HG03097 (cell line): ENCODE measurements around the gene LMO1.
A peak's percentile ranks its signal among the peaks of the same experiment; 100 is the strongest.

Experiments used
- ATAC-seq: cut with Tn5 transposase; IDR thresholded peaks from one replicate; pipeline ENCODE4 v1.9.1; 2021; ENCODE audit not compliant: unreplicated experiment, low FRiP score

Gene LMO1

GRCh38 chr11:8263769-8264410 is at the start of gene LMO1:
TSS of gene LMO1 (minus strand) at chr11:8263878. CDS start at chr11:8263362, 516 bp downstream.
- peak; percentile 63 for ATAC-seq

DNA sequence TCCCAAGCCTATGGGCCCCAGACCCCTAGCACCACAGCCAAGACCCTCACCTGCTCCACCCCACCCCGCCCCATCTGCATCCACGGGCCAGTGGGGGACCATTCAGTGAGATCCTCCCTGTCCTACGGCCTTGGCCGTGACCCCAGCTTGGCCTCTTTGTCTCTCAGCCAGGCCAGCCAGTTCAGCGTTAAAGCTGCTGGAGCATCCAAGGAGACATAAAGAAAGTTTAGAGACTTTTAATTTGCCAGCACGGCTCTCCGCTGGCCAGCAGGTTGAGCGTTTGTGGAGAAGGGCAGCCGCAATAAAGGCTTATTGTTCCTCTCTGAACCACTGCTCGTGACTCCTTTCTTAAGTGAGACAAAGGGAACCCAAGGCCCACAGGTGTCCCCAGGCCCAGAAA is 49.3 kb upstream of the LMO1 start:
- no peak for ATAC-seq

DNA sequence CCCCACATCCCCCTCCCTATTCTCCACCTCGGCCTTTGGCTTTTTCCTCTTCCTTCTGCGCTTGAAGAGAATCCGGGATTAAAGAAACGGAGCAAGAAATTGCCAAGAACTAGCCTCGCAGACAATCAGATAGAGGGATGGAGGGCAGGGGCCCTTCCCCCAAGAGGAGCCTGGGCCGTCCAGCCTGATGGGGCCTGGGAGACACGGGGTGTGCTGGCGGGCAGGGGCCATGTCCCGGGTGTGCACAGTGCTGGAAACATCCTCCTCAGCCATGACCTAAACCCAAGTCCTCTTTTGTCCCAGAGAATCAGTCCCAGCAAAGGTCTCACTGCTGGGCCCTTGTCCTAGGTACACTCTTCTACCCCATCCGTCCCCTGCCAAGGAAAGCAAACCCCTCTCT is 47.7 kb upstream of the LMO1 start:
- ATAC-seq = no peak

DNA sequence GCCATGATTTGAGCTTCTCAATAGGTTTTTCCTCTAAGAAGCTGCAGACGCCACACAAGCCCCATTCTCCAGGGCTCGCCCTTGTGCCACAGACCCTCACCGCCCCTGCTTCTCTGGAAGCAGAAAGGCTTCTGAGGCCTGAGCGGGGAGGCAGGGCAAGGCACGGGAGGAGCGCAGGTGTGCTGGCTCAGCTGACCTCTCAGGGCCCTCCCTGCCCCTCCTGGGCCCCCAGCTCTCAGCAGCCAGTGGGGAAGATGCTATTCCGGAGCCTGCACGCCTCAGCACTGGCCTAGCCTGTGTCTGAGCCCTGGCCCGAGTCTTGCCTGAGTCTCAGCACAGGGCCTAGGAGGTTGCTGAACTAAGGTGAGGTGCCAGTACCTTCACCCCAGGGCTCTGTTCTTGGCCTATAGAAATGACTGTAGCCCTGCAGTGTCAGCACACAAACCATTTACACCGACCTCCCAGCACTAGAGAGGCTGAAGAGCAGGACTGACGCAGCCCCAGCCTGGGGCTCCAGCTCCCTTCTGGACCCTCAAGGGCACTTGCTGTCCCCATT is 47.1 kb upstream of the LMO1 start:
- no peak for ATAC-seq

DNA sequence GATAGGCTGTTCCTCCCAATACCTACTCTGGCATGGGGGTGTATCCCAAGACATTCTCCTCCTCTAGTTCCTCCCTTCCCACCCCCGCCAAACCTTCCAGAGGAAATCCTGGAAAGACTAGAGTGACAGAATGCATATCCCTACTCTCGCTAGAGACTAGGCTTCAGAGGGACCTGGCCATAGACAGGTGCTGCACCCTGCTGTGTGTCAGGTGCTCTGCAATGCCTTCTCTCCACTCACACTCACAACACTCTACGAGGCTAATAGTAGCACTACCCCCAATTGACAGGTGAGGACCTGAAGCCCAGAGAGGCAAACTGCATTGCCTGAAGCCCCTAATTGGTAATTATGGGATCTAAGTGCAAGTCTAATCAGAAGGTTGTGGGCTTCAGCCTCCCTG is 46.2 kb upstream of the LMO1 start:
- ATAC-seq = no peak

DNA sequence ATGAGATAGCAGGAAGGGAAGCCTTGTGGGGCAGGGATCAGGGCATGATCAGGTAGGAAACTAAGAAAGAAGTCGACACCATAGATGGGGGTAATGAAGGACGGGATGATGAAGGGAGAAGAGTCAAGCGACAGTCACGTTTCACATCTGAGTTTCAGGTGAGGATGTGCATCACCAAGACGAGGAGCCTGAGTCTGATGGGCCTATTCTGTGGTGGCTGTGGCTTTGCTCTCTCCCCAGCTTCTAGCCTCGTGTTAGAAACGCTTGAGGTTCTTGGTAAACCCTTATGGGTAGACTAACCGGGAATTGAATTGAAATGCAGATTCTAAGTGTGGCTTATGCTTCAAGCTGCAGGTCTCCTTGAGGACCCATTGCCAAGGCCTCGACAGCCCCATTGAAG is 45.6 kb upstream of the LMO1 start:
- no peak for ATAC-seq

DNA sequence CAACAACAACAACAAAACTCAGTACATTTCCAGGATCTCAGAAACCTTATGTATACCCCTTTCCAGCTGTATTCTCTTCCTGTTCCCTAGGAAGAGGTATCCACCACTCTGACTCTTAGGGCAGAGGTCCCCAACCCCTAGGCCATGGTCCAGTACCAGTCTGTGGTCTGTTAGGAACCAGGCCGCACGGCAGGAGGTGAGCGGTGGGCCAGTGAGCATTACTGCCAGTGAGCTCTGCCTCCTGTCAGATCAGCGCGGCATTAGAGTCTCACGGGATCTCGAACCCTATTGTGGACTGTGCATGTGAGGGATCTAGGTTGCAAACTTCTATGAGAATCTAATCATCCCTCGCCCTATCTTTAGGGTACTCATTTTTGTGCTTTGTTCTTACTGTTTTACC is 43.9 kb upstream of the LMO1 start:
- no peak for ATAC-seq

DNA sequence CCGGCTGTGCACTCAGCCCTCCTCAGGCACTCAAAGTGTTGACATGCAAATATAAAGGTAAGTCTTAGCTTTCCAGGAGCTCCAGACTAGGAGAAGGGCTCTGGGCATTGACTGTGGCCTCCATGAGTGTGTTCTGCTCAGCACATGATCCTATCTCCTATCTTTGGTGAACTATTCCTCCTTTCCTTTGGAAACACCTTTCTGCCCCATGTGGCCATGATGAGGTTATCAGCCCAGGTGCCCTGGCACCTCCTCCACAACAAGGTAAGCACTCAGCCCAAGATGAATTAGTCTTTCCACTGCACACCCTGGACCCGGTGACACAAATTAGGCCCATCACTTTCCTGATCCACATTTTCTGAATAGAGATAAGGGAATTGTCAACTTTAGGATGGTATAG is 37.9 kb upstream of the LMO1 start:
- no peak for ATAC-seq

DNA sequence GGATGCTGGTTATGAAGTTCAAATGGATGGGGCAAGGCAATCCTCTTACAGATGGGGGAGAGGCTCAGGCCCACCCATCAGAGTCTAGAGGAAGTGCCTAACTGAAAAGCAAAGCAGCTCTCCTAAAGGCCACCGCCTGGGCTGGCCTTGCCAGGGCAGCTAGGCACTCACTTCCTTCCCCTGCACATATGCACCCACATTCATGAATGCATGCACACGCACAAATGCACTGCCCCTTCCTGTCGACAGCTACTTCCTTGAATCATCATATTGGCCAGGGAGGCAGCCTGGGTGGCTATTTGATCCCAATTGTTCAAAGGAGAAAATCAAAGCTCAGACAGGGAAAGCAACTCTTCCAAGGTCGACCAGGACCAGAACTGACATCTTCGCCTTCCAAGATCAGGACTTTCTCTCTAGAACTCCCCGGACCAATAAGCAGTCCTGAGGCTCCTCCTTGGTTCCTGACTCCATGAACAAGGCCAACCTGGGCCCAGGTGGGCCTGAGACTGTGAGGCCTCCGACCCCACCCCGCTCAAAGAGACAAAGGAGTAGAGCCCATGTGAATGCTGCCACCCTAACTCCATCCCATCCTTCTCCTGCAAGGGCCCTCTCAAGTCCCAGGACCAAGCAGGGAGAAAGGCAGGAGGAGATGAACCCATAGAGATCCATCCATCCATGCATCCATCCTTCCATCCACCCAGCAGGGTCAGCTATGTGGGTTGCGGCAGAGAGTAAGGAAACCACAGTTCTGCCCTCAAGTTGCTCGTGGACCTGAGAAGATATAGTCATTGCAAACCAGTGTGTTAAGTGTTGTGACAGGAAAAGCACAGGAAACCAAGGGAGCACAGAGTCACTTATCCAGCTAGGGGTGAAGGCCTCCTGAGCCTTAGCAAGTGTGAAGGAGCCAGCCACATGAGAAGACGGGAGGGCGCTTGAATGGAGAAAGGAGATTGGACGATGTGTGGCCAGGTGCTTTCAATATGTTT is 35.4 kb upstream of the LMO1 start:
- ATAC-seq = no peak

DNA sequence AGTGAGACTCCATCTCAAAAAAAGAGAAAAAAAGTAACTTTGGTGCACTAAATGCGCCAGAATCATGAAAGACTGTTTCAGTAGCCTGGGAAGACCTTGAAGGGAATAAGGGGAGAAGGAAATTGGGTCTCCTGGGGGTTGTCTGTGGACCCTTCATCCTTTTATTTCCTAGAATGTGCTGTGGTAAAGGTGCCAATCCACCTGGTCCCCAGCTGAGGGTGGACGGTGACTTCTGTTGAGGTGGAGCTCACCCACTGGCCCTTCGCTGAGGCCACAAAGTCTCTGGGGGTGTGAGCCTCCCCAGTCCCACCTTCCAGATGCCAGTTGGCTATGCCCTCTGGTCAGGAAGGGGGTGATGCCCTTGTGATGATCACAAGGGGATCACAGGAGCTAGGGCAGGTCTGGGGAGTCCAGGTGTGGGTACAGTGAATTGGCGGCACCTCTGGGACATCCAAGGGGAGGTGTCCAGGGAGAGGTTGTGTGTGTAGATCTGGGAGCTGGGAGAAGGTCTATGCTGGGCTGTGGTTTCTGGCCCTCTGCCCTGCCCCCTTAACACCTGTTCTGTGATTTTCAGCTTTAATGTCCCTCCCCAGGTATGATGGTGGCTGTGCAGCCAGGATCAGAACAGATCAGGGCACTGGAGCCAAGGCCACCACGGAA is 34.2 kb upstream of the LMO1 start:
- no peak for ATAC-seq

DNA sequence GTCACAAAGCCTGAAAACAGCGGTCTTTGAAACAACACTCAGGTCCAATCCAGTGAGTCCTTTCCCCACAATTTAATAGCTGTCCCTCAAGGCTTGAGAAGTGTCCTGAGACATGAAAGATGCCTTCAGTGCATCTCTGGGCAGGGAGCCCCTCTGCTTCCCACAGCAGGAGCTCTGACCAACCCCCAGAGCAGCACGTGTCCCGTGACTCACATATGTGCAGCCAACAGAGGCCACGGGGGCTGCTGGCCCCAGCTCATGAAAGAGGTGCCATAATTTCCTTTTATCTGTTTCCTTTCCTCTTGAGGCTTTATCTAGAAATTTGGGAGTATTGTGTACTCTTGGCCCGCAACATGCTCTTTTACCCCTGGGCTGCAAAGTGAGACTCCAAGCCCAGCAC is 33.2 kb upstream of the LMO1 start:
- no peak for ATAC-seq

DNA sequence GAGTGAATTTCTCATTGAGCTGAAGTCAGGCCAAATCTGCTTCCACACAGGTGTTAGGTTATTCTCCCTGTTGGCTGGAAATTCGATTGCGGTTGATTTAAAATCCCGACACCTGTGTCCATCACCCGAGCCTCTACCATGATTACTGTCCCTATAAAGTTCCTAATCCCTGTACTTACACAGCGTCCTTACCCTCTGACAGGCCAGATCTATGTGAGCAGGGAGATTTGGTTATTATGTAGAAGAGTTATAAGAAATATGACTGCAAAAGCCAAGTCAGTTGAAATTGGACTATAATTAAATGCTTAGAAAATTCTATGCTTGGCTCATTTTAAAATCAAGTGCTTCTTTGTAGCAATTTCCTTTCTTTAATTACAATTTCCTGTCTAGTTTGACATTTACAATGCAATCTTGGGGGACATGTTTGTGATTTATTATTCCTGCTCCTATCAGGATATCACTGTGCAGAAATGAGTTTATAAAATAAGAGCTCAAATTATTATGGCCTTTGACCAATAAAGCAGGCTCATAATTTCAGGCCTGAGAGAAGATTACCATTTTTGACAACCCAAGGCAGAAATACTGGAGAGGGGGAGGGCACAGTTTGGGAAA is 32.5 kb upstream of the LMO1 start:
- no peak for ATAC-seq

DNA sequence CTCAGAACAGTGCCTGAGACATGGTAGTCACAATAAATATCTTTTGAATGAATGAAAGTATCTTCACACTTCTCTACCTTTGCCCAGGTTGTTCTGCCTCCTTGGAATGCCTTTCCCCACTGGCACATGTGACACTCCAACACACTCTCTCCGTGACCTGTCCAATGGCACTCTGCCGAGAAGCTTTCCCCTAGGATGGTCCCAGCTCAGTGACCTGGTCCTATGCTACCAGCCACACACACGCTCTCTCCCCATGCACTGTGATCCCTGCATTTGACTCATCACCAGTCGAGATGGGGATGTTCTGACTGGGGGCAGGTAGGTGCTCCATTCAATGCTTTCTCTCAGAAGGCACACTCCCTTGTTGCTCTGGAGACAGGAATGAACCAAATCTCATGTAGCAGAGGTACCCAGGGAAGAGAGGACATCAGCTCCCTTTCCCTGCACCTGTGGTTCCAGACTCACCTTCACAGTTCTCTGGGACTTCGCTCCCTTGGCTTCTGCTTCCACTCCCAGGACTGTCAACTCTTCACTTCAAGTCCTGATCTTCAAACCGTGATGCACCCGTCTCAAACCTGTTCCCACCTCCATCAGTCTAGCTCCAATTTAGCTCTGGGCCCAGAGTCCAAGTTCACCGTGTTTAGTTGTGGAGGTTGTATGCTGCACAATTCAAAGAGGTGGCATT is 30.7 kb upstream of the LMO1 start:
- no peak for ATAC-seq

GRCh38 chr11:8293171-8293570 is 29.5 kb upstream of the LMO1 start:
- no peak for ATAC-seq

- ATAC-seq = no peak
Observed at GRCh38 chr11:8292351-8292750, 28.7 kb upstream of the LMO1 start.

GRCh38 chr11:8291421-8292350 is 28.0 kb upstream of the LMO1 start:
- ATAC-seq = no peak

- no peak for ATAC-seq
Observed at GRCh38 chr11:8290081-8290810, 26.6 kb upstream of the LMO1 start.

GRCh38 chr11:8289492-8289918 is 25.8 kb upstream of the LMO1 start:
- no peak for ATAC-seq
